H7 (cell line): ENCODE data around the gene DKC1. TPM values are rescaled to one million over a fixed set of nuclear protein-coding genes. Genes with fewer than 3 reads are reported as not detected.
A peak's percentile ranks its signal among the peaks of the same experiment; 100 is the strongest.

Source experiments
- DNase-seq: peaks from one replicate; pipeline ENCODE4 v3.0.0; 2012
- H3K27me3 ChIP-seq: 2 replicates; pipeline ENCODE4 v1.6.0; 2011; ENCODE audit warnings: mild to moderate bottlenecking, low read length; ENCODE audit not compliant: control insufficient read depth, insufficient read depth
- H3K36me3 ChIP-seq: replicated peaks from 2 replicates; pipeline ENCODE4 v1.5.1; 2011; ENCODE audit warnings: low read length; ENCODE audit not compliant: control insufficient read depth, insufficient read depth
- H3K4me3 ChIP-seq: 2 replicates; pipeline ENCODE4 v1.5.1; 2011; ENCODE audit warnings: low read depth, mild to moderate bottlenecking, control low read depth, low read length, moderate library complexity; ENCODE audit not compliant: insufficient read depth
- total RNA-seq: library from RNA; depleted of rRNA; stranded (reverse); fragments of >200 nt; shearing (Covaris generic); gene quantifications from 2 replicates; pipeline ENCODE4 v1.2.3, GENCODE V29; 2014

Gene DKC1
- total RNA-seq, 1 experiment from 2014 or later: 55.4 TPM

DNA sequence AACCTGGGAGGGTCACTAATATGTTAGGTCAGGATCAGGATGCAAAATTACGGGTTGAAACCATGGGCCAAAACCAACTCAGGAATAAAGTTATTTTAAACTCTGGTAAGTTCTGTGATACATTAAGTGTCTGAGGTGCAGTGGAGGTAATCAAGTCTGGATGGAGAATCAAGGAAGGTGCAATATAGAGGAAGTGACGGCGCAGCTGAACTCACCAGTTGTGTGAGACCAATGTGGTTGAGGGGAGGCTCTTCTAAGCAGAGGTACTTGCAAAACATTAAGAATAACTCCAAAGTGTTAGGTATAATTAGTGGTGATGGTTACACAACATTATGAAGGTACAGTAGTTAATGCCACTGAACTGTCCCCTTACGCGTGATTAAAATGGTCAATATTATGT is 31.5 kb upstream of the DKC1 start:
- H3K4me3 ChIP-seq: no peak overlapping the region
- H3K36me3 ChIP-seq: no peaks in the 10 kb centered on the region
- no peak for DNase-seq
- no peaks in the 10 kb centered on the region for H3K27me3 ChIP-seq

DNA sequence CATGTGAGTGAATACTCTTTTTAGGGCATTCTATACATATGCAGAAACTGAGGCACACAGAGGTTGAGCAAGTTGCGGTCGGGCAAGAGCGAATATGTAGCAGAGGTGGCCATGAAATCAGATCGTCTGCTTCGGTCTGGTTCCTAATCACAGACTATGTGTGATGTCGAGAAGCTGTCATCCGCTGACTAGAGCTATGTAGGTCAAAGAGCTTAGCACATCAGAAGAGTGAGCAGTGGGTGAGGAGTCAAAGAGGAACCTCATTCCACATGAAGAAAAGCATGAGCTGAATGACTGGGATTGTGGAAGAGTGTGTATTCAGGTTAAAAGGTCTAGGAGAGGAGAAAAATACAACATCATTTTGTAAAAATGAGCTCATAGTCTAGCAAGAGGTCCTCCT is 30.8 kb upstream of the DKC1 start:
- no peaks in the 10 kb centered on the region for H3K27me3 ChIP-seq
- no peak overlapping the region for H3K4me3 ChIP-seq
- DNase-seq: no peak
- H3K36me3 ChIP-seq: no peaks in the 10 kb centered on the region

DNA sequence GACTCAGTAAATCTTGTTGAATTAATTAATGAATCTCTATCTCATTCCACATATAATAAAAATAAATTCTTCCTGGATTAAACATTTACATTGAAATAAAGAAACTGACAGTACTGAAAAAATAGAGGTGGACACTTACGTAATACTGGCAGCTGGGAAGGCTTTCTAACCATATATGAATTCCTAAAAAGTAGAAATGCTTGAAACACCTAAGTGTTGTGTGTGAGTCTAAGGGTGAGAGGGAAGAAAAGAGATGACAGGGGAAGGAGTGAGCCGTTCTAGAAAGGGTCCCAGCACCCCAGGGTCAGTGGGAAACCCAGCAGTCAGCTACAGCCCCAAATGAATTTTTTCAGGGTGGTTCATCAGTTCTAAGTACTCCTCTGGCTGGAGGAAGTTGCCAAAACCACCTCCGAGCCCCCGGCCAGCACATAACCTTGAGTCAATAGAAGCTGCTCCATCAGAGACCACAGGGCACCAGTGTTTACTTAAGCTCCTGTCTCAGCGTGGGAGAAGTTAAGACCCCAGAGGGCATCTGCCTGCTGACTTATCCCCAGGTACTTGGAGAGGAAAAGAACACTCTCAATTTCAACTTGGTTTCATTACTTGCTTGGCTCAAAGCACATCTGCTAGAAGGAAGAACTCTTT is 30.1 kb upstream of the DKC1 start:
- H3K36me3 ChIP-seq: no peaks in the 10 kb centered on the region
- no peak overlapping the region for H3K4me3 ChIP-seq
- no peaks in the 10 kb centered on the region for H3K27me3 ChIP-seq
- DNase-seq: no peak

DNA sequence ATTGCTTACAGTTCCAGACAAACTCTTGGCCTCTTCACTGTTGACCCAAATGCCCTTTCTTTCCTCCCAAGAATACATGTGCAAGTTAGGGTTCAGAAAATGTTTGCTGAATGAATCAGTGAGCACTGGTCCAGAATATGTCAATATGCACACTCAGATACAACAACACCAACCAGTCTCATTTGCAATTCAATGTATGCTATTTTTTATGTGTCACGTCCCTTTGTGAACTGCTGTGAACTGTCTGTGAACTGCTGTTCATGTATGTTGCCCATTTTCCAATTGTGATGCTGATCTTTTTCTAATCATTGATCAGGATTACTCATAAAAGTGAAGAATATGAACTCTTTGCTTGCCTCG is 29.6 kb upstream of the DKC1 start:
- H3K4me3 ChIP-seq: no peak overlapping the region
- DNase-seq: no peak
- no peaks in the 10 kb centered on the region for H3K36me3 ChIP-seq
- H3K27me3 ChIP-seq: no peaks in the 10 kb centered on the region

DNA sequence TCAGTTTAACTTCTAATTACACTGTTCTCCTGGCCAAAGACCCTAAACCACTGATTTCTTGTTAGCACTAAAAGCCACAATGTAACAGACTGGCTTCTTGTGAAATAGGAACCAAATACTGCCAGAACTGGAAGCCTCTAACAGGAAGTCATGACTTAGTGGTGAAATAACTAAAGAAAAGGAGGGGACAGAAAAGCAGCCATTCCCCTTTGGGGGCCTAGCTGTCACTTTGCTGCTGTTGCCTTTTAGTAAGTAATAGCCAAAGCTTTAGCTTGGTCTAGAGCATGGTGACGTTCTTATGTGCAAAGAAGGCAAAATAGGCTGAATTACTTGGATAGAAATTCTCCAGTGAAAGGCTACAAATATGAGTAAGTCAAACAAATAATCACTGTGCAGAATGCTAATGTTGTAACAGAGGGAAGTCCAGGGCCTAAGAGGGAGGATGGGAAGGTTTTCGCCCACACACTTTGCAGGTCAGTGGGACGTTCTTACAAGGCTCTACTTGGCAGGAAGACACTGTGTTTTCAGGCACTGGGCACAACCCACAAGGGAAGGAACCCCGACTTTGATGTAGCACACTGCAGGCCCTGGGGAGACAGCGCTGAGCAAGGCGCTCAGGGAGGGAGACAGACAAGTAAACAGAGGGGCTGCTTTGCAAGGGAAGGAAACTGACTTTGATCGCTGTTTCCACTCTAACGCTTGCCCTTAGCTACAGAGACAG is 28.4 kb upstream of the DKC1 start:
- Histone ChIP-seq H3K27me3 (no peaks in the 10 kb centered on the region), H3K4me3 (no peak overlapping the region), H3K36me3 (no peaks in the 10 kb centered on the region)
- no peak for DNase-seq

DNA sequence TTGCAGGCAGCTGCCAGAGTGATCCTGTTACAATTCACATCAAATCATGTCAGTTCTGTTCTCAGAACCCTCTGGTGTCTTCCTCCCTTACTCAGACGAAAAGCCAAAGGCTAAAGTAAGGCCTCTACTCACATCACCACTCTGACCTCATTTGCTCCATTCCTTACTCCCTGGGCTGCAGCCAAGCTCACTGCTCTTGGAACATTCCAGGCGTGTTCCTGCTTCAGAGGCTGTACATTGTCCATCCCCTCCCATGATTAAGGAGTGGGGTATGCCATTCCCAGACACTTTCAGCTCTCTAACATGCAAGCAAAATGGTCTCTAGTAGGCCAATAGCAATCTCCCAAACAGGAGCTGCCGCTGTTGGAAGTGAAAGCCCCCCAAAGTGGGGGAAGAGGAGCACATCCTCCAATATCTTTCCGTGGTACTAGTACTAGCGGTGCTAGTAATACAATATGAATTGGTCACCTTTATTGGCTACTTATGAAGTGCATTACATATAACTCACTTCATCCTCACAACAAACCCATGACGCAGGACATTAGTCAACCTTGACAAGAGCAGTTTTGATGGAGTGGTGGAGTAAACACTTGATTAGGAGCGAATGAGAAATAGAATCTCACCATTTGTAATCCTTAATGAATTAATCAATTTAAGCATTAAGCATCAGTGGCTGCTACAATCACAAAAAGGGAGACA is 26.8 kb upstream of the DKC1 start:
- Histone ChIP-seq H3K36me3 (no peaks in the 10 kb centered on the region), H3K27me3 (no peaks in the 10 kb centered on the region)
- DNase-seq: no peak

DNA sequence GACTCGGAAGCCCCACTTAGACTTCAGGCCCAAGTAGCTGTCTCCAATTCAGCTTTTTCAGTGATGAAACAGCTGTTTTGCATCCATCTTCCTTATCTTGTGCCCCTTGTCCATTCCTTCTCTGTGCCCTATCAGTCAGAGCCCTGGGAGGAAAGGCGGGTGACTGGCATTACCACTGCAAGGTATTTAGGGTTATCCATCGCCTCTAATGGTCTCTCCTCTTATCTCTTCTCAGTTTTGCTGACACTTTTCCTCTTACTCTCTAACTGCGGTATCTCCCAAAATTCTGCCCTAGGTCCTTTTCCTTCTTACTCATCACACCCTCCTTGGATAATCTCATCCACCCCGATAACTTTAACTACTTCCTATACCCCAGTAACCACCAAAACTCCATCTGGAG is 25.5 kb upstream of the DKC1 start:
- H3K4me3 ChIP-seq: no peak overlapping the region
- H3K36me3 ChIP-seq: no peaks in the 10 kb centered on the region
- H3K27me3 ChIP-seq: no peaks in the 10 kb centered on the region
- DNase-seq: no peak

More for the DNA sequence above, 26.8 kb upstream of the DKC1 start:
- no peak overlapping the region for H3K4me3 ChIP-seq

DNA sequence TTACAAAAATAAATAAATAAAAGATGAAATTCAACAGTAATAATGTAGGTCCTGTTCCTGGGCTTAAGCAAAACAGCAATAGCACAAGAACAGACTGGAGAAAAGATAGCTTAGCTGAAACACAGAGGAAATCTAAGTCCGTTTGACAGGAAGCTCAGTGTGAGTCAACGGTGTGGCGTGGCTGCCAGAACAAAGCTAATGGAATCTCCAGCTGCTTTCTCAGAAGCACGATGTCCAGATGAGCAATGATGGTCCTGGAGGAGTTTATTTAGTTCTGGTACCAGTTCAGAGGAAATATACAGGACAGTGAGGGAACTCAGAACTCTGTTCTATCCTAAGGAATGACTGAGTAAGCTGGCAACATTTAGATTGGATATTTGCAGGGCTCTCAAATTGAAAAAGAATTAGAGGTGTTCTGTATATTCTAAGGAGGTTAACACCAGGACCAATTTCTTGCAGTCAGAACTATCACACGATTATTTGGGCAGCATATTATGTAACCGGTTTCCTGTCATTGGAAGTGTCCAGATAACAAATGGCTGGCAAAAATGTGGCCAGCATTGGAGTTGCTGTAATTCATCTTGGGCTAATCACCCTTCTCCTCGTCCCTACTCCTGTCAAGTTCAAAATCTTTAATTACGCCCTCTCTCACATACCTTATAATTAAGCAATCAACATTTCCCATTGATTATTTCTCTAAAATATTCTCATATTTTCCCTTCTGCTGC is 24.5 kb upstream of the DKC1 start:
- H3K27me3 ChIP-seq: no peaks in the 10 kb centered on the region
- DNase-seq: no peak
- H3K36me3 ChIP-seq: no peaks in the 10 kb centered on the region
- no peak overlapping the region for H3K4me3 ChIP-seq

DNA sequence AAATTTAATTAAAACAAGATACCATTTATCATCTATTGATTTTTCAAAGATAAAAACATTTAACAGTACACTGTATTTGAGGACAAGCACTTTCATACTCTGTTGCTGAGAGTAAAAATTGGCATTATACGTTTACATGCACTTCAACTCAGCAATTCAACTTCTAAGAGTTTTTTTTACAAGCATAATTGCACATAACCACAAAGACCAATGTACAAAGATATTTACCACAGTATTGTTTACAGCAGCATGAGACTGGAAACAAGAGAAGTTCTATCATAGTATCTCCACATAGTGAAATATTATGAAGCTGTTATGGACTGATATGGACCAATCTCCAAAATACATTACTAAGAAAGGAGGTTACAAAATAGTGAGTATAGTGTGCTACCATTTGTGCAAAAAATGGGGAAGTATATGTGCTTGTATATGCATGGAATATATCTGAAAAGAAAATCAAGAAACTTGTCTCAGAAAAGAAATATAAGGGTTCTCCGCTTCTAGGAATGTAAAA is 22.7 kb upstream of the DKC1 start:
- Histone ChIP-seq H3K27me3 (no peaks in the 10 kb centered on the region), H3K36me3 (no peaks in the 10 kb centered on the region), H3K4me3 (no peak overlapping the region)
- DNase-seq: no peak

DNA sequence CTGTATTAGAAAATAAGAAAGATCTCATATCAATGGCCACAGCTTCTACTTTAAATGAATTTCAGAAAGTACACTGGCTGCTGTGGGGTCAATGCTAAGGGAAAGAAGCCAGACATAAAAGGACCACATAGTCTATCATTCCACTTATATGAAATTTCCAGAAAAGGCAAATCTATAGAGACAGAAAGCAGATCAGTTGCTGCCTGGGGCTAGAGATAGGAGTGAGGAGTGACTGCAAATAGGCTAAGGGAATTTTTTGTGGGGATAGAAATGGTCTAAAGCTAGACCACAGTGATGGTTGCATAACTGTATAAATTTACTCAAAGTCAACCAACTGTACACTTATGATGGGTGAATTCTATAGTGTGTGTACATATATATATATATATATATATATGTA is 20.1 kb upstream of the DKC1 start:
- Histone ChIP-seq H3K36me3 (no peaks in the 10 kb centered on the region), H3K27me3 (no peaks in the 10 kb centered on the region), H3K4me3 (no peak overlapping the region)
- no peak for DNase-seq

DNA sequence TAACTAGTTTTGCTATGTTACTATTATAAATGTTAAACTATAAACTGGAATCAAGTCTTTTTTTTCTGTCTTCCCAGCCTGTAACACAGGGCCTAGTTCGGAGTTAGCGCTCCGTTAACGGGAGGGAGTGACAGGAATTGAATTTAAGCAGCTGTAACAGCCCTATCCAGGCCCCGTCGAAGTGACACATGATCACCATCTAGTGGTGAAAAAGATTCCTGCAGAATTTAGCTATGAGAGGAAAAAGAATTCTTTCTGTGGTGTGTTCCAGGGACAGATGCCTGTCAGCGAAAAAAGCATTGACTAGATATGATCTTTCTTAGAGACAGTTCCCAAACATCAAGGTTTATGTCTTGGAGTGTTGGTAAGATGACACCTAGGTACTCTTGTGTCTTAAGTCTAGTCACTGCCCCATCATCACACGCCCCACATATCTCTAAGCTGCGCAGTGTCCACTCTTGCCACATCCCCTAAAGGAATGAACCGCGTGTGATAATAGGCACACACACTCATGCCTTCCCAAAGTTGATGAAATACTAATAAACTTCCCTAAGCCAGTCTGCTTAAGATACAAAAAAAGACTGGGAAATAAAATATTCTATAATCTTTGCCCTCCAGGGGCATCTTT is 13.8 kb upstream of the DKC1 start:
- Histone ChIP-seq H3K36me3 (no peaks in the 10 kb centered on the region), H3K27me3 (peaks cover 25% of the 10 kb centered on the region), H3K4me3 (no peak overlapping the region)
- peak; percentile 72 for DNase-seq

DNA sequence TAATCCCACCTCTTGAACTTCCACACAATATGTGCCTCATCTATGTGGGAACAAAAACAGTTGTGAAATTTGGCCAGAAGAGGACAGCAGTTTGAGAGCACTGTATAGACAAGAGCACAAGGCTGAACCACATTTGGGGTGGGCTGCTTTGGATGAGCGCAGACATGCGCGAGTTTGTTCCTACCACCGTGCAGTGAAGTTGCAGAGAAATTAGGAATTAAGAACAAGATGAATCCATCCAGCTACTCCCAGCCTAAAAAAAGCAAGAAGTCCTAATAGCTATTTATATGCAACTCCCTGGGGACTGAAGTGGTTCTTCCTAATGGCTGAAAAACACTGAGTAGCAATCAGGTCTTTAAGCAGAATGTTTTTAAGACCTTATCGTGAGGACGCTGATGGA is 12.8 kb upstream of the DKC1 start:
- peaks cover 25% of the 10 kb centered on the region for H3K27me3 ChIP-seq
- no peak for DNase-seq
- no peaks in the 10 kb centered on the region for H3K36me3 ChIP-seq
- H3K4me3 ChIP-seq: no peak overlapping the region

DNA sequence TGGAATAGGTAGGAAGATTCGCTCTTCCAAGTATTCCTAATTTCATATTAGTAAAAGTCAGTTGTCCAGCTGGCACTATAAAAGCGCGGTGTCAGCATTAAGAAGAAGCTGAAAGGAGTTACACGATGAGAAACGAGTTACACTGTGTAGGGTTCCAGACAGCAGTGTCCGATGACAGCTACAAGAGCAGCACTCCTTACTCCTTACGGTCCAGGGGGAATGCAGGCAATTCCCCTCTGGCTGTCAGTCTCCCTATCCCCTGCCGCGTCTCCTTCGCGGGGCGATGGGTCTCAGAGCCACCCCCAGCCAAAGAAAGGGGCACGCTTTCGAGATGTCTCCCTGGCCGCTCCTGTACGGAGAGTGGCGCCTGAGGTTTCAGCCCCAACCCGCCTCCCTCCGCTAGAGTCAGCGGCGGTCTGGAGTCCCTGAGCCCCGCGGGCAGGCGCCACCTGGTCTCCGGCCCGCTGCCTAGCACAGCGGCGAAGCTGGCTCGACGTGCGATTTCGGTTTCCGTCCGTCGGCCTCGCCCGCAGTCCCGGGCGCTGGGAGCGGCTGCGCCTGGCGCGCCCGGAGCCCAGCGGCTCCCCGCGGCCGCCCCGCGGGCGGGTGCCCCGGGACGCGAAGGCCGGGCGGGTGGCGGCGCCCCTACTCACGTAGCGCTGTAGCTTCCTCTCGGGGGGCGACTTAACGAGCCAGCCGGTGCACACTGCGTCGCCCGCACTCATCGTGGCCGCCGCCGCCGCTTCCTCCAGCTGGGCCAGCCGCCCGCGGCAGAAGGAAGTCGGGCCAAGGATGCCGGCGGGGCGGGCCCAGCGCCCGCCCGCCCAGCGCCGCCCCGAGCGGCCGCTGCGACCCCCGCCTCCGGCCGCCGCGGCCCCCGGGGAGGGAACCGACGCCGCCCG is 12.1 kb upstream of the DKC1 start, which contains the start of gene GAB3:
Gene GAB3, minus strand, starts transcription at position 777 of the 902 bp plus-strand sequence. Its CDS starts 52 bp downstream, at position 725.
- DNase-seq: peak; percentile 66
- H3K4me3 ChIP-seq: peak within 1 kb of the TSS; percentile 35
- no peaks in the 10 kb centered on the region for H3K36me3 ChIP-seq
- H3K27me3 ChIP-seq: peaks cover 25% of the 10 kb centered on the region
